HL-60 (cell line): ENCODE results near the gene SAPCD2.

Source experiments
- DNase-seq, 2 experiments: peaks; one replicate each; pipeline ENCODE4 v3.0.0-alpha.2; 2010 to 2020; ENCODE audit warnings: low read depth in 1 of 2, low spot score in 1 of 2
- H3K27ac ChIP-seq: fragments of 250-450 bp; sonication (Bioruptor Pico); replicated peaks from 2 replicates; pipeline ENCODE4 v1.5.1; 2020; ENCODE audit warnings: mild to moderate bottlenecking, moderate library complexity
- H3K27me3 ChIP-seq: fragments of 250-450 bp; sonication (Bioruptor Pico); 2 replicates; pipeline ENCODE4 v1.5.1; 2021; ENCODE audit warnings: mild to moderate bottlenecking, moderate library complexity; ENCODE audit not compliant: insufficient read depth, poor library complexity, severe bottlenecking
- H3K4me3 ChIP-seq: replicated peaks from 2 replicates; pipeline ENCODE4 v1.5.1; 2011; ENCODE audit warnings: mild to moderate bottlenecking, control low read depth, low read length; ENCODE audit not compliant: insufficient read depth
- CTCF ChIP-seq: IDR thresholded peaks from one replicate; pipeline ENCODE4 v1.5.1; 2011; ENCODE audit warnings: low read length, control low read depth, inconsistent platforms; ENCODE audit not compliant: insufficient read depth
- GABPA ChIP-seq: IDR thresholded peaks from 2 replicates; pipeline ENCODE4 v1.6.1; 2012; ENCODE audit warnings: low read depth
- POLR2AphosphoS5 ChIP-seq: IDR thresholded peaks from 2 replicates; pipeline ENCODE4 v1.6.1; 2012; ENCODE audit warnings: low read depth
- REST ChIP-seq: IDR thresholded peaks from 2 replicates; pipeline ENCODE4 v1.6.1; 2012; ENCODE audit warnings: low read depth; ENCODE audit not compliant: insufficient replicate concordance
- SPI1 ChIP-seq: IDR thresholded peaks from 2 replicates; pipeline ENCODE4 v1.6.1; 2012; ENCODE audit warnings: low read depth, mild to moderate bottlenecking, borderline replicate concordance

SAPCD2 gene

GRCh38 chr9:137075275-137075775 is 5.0 kb upstream of the SAPCD2 start:
- H3K27me3 ChIP-seq: peaks cover 10% of the 10 kb centered on the region
- H3K27ac ChIP-seq: no peak overlapping the region
- TF ChIP-seq REST (no peak), SPI1 (no peak), CTCF (no peak), POLR2AphosphoS5 (no peak), GABPA (no peak)
- DNase-seq: no peak
- H3K4me3 ChIP-seq: no peak overlapping the region

- DNase-seq: no peak
- no peak overlapping the region for H3K4me3 ChIP-seq
- H3K27ac ChIP-seq: no peak overlapping the region
- peaks cover 10% of the 10 kb centered on the region for H3K27me3 ChIP-seq
- TF ChIP-seq SPI1 (no peak), POLR2AphosphoS5 (no peak), REST (no peak), CTCF (no peak), GABPA (no peak)
These were observed 4.4 kb upstream of the SAPCD2 start for GRCh38 chr9:137074657-137075274.

- no peak for DNase-seq
- no peak overlapping the region for H3K27ac ChIP-seq
- TF ChIP-seq SPI1 (no peak), REST (no peak), GABPA (no peak), CTCF (no peak), POLR2AphosphoS5 (no peak)
- peaks cover 10% of the 10 kb centered on the region for H3K27me3 ChIP-seq
- no peak overlapping the region for H3K4me3 ChIP-seq
These were observed 3.6 kb upstream of the SAPCD2 start for GRCh38 chr9:137073992-137074399.
